ENCODE measurements around the gene ARHGAP44.
"Not testable (repeated sequence)": the region's sequence is repeated elsewhere in the genome, so short reads cannot be mapped to it uniquely, and the experiment has no call there.

ARHGAP44 gene

GRCh38 chr17:12821376-12821940 lies 32.2 kb downstream of the ARHGAP44 start:
- DNase-seq (ENCODE audit: low spot score) = no peak

- DNase-seq (ENCODE audit: low spot score) = no peak
Measured at GRCh38 chr17:12826431-12826830, 37.1 kb downstream of the ARHGAP44 start.

DNA sequence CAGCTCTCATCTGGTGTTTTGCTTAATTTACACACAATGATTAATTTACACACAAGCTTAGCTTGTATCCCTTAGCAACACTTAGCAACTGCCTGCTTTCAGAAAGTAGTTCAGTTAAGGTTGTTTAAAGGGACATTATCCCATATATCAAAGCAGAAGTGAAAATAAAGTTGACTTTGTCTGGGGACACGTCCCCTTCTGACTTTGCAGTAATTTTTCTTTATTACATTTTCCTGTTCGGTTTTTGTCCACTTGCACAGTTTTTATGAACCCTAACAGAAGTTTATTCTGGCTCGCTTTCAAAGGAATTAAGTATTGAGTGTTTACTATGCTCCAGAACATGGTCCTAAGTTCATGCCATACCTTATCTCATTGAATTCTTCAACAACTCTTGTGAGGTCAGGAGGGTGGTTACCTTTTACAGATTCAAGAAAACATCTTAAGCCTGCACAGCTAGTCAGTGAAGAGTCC lies 41.5 kb downstream of the ARHGAP44 start:
- no peak for DNase-seq (ENCODE audit: low spot score)

DNA sequence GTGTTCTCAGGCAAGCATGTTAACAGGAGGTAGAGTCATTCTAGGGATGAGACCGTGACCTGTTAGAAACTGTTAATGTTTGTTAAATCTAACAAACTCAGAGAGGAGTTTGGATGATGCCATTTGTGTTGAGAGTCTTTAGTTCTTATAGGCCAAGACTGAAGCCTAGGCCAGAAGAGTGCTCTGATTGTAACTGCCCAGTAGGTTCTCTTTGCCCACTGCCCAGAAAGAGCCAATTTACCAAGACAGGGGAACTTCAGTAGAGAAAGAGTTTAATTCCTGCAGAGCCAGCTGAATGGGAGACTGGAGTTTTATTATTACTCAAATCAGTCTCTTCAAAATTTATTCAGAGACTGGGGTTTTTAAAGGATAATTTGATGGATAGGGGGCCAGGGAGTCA lies 42.5 kb downstream of the ARHGAP44 start:
- DNase-seq (ENCODE audit: low spot score) = no peak

- no peak for DNase-seq (ENCODE audit: low spot score)
Measured at GRCh38 chr17:12839042-12839441, 49.7 kb downstream of the ARHGAP44 start.

GRCh38 chr17:12842936-12843335 lies 53.6 kb downstream of the ARHGAP44 start:
- no peak for DNase-seq (ENCODE audit: low spot score)

DNA sequence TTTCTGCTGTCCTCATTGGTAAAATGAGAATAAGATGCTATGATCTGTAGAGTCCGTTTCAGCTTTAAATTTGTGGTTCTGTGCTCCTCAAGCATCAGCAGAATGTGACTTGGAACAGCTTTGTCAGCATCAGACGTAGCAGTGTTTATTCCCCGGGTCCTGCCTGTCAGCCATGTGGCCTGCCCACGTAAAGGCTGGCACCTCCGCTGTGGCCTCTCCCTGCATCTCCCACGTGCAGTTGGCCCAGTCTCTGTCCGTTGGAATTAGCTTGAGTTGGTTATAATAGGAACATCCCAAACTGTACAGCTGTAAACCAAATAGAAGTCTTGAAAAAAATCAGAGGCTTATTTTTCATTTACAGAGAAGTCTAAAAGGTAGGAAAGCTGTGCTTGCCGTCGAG lies 61.7 kb downstream of the ARHGAP44 start:
- no peak for DNase-seq (ENCODE audit: low spot score)

- DNase-seq (ENCODE audit: low spot score) = no peak
Measured at GRCh38 chr17:12851901-12852435, 62.7 kb downstream of the ARHGAP44 start.

GRCh38 chr17:12853921-12854320 lies 64.6 kb downstream of the ARHGAP44 start:
- no peak for DNase-seq (ENCODE audit: low spot score)

DNA sequence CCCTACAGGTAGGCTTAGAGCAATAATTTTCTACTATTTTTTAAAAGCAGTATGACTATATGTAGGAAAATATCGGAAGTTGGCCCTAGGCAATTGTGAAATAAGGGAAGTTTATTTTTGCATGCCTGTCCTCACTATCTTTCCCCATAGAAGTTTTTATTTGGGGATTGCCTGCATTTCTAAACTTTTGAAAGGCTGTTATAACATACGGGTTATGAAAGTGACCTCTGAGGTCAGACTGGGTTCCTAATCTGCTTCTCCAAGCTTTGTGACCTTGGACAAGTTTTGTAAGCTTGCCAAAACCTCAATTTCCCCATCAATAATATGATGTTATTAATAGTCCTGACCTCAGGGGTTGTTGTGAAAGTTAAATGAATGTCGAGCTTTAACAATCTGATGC lies 67.1 kb downstream of the ARHGAP44 start:
- DNase-seq (ENCODE audit: low spot score) = no peak

DNA sequence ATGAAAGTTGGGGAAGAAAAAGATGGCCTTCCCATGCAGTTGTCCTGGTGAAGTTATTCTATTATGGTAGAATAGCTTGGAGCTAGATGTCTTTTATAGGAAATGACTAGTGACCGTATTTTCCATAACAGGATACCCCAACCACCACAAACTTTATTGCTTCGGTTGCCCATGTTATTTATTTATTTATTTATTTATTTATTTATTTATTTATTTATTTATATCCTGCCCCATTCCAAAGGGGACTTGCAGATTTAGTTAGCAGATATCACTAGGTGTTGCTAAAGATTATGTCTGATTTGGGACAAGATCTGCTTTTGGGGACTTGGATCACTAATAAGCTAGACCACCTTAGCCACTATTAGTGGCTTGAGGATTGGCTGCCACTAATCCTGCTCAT lies 68.3 kb downstream of the ARHGAP44 start:
- DNase-seq (ENCODE audit: low spot score) = no peak

DNA sequence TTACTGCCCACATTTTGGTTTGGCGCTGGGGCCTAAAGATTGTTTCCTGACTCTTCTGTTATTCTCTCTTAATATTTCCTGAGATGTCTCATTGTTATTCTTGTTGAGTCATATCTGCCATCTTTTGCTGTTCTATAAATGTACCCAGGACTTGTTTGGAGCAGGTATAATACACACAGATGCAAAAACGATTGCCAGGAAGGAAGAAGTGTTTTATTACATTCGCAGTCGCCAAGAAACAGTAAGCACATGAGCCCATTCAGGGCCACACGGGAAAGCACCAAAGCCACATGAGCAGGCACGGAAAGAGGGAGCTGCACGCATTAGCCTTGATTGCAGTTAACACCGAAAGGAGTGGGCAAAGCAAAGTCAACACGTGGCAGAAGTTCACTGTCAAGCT lies 70.2 kb downstream of the ARHGAP44 start:
- no peak for DNase-seq (ENCODE audit: low spot score)

DNA sequence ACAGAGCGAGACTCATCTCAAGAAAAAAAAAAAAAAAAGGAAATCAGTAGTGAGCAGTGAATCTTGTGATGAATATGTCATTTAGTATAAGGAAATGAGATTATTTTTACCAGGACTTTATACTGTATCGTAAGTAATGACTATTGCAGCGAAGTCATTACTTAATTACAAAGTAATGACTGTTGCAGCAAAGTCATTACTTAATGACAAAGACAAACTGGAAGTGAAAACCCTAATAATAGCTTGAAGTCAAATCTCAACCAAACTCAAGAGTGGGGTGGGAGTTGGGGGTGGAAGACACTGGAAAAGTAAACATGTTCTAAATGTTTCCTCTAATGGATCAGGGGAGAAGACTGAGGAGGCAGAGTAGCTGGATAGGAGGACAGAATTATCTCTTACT lies 76.5 kb downstream of the ARHGAP44 start:
- no peak for DNase-seq (ENCODE audit: low spot score)

DNA sequence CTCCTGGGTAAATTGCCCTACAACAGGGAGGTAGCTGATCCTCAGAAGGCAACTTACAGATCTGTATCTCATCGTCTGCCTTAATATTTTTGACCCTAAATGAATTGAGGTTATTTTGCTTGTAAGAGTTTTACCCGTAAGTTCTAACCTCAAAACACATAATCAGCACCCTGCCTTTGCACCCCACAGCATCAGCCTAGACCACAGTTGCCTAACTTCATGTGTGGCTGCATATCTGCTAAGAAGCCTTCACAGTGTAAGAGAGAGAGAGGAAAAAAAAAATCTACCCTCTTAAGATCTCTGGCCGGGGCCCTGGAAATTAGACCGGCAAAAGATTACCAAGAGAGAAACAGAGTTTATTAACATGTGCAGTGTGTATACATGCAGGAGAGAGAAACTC lies 76.9 kb downstream of the ARHGAP44 start:
- no peak for DNase-seq (ENCODE audit: low spot score)

- no peak for DNase-seq (ENCODE audit: low spot score)
Measured at GRCh38 chr17:12867726-12868125, 78.4 kb downstream of the ARHGAP44 start.

- not testable (repeated sequence) for DNase-seq (ENCODE audit: low spot score)
Measured at GRCh38 chr17:12873415-12874125, 84.3 kb downstream of the ARHGAP44 start.

DNA sequence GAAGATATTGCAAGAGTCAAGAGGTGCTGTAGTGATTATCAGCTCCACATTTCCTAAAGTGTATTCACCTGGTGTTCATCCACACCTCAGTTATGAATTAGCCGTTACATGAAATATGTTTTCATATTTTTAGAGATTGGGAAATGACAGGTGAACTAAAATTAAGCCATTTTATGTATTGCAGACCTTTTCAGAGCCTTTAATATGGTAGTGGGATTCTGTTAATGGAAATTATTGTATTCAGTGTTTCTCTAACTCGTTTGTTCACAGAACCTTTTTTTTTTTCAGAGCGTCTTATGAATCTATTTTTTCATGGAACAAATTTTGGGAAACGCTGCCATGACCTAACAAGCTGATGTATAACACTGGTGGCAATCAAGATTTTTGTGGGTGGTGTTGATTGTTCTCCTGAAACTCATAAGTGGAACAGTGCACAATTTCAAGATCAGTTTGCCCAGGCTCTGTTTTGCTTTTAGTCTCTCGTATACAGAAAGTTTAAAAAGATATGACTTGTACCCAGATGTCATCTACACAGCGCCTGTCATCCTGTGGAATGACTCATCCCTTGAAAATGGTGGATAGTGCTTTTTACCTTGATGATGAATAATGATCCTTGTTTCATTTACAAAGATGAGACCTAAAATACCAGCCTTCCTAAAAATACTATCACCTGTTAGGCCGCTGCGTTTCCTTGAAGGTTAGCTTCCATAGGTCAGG lies 88.8 kb downstream of the ARHGAP44 start:
- no peak for DNase-seq (ENCODE audit: low spot score)

- DNase-seq (ENCODE audit: low spot score) = not testable (repeated sequence)
Measured at GRCh38 chr17:12879096-12879495, 89.8 kb downstream of the ARHGAP44 start.

DNA sequence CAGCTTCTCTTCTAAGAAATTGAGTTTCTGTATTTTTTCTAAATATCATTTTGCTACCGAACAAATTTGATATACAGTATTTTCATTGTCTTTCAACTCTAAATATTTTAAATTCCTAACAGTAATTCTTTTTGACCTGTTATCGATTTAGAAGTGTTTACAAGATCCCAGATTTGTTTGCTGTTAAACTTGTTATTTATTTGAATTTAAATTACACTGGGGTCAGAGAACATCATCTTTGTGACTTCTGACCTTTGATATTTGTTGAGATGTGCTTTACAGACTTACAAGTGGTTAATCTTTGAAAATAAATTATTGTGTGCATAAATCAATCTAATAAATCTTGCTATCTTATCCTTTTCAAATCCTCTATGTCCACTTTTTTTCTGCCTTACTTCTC lies 94.2 kb downstream of the ARHGAP44 start:
- no peak for DNase-seq (ENCODE audit: low spot score)

DNA sequence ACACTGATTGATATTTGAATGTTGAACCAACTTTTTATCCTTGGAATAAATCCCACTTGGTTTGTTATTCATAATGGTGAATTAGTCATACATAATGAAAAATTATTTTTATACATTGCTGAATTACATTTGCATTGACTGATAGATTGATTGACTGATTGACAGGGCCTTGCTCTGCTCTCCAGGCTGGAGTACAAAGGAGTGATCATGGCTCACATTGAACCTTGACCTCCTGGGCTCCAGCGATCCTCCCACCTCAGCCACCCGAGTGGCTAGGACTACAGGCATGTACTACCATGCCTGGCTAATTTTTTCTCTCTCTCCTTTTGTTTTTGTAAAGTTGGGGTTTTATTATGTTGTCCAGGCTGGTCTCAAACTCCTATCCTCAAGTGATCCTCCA lies 97.8 kb downstream of the ARHGAP44 start:
- no peak for DNase-seq (ENCODE audit: low spot score)

DNA sequence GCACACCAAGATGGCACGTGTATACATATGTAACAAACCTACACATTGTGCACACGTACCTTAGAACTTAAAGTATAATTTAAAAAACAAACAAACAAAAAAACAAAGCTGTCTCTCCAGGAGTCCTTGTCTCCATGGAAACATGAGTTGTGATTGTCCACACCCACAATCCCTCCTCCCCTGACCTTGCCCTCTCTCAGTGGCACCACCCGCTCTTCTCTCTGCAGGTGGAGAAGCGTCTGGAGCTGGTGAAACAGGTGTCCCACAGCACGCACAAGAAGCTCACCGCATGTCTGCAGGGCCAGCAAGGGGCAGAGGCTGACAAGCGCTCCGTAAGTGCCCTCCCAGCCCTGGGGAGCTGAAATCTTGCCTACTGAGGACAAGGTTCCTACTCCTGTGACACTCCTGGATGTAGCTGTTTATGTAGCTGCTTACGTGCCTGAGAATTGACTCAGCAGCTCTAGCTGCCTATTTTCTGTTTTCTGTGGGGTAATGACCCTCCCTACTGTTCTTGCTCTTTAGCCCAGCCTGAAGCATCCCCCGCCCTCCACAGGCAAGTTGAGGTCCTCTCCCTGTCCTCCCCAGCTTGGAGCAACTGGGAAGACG lies 107.0 kb downstream of the ARHGAP44 start:
- DNase-seq (ENCODE audit: low spot score) = no peak

DNA sequence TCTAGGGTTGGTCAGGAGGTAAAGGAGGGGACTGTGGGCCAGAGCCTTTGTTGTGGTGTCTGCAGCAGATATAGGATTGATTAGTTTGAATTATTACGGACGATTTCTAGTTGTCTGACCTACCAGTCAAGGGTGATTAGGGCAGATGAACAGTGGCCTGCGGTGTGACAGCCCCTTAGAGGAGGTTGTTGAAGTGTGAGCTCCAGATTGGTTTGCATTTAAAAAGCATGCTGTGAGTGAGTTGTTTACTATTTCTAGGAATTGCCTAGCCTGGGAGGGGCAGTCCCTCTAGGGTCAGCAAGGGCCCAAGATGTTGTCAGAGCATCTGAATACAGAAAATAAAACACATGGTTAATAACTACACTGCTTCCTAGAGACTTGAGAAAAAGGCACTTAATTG lies 108.8 kb downstream of the ARHGAP44 start:
- no peak for DNase-seq (ENCODE audit: low spot score)

DNA sequence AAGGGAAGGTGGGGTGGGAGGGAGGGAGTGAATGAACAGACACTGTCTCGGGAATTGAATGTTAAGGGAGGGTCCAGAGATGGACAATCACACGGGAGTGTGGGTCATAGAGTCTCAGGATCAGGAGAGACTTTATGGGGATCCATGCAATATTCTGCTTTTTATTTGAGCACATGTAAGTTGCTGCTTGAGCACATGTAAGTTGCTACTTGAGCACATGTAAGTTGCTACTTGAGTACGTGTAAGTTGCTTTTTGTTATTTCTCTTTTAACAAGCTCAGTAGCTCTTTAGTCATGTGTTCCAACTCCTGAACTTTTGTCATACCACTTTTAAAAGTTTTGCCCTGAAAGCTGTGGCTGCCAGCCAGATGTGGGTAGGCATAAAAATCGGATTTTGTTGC lies 110.3 kb downstream of the ARHGAP44 start:
- no peak for DNase-seq (ENCODE audit: low spot score)

Measured in germinal center (tissue), 1 donor.